Neural progenitor cell (in vitro differentiated cells): ENCODE data around the gene CCL23. TPM values are rescaled to one million over a fixed set of nuclear protein-coding genes. Genes with fewer than 3 reads are reported as not detected.

Source experiments
- DNase-seq: peaks from one replicate; pipeline ENCODE4 v3.0.0-alpha.2; 2016; ENCODE audit warnings: low spot score
- H2AFZ ChIP-seq: fragments of 200-600 bp; sonication (generic); replicated peaks from 2 replicates; pipeline ENCODE4 v1.6.1; 2016; ENCODE audit warnings: antibody characterized with exemption
- H3F3A ChIP-seq: fragments of 200-600 bp; sonication (generic); 2 replicates; pipeline ENCODE4 v1.6.1; 2016; ENCODE audit warnings: antibody characterized with exemption, low read depth
- H3K27ac ChIP-seq: fragments of 200-600 bp; sonication (generic); 2 replicates; pipeline ENCODE4 v1.5.1; 2016; ENCODE audit warnings: mild to moderate bottlenecking
- H3K27me3 ChIP-seq: fragments of 200-600 bp; sonication (generic); 2 replicates; pipeline ENCODE4 v1.6.1; 2016; ENCODE audit warnings: mild to moderate bottlenecking, moderate library complexity
- H3K36me3 ChIP-seq: fragments of 200-600 bp; sonication (generic); 2 replicates; pipeline ENCODE4 v1.5.1; 2016
- H3K4me1 ChIP-seq: fragments of 200-600 bp; sonication (generic); 2 replicates; pipeline ENCODE4 v1.6.1; 2016; ENCODE audit warnings: mixed run types
- H3K4me2 ChIP-seq: fragments of 200-600 bp; sonication (generic); 2 replicates; pipeline ENCODE4 v1.6.1; 2016
- H3K4me3 ChIP-seq: fragments of 200-600 bp; sonication (generic); 2 replicates; pipeline ENCODE4 v1.5.1; 2016
- H3K79me2 ChIP-seq: fragments of 200-600 bp; sonication (generic); 2 replicates; pipeline ENCODE4 v1.6.1; 2016; ENCODE audit warnings: low read depth
- H3K9ac ChIP-seq: fragments of 200-600 bp; sonication (generic); 2 replicates; pipeline ENCODE4 v1.6.1; 2016
- H3K9me3 ChIP-seq: fragments of 200-600 bp; sonication (generic); 2 replicates; pipeline ENCODE4 v1.5.1; 2016; ENCODE audit warnings: low read depth
- H4K20me1 ChIP-seq: fragments of 200-600 bp; sonication (generic); 2 replicates; pipeline ENCODE4 v1.6.1; 2016; ENCODE audit warnings: low read depth
- H3K27ac Mint-ChIP-seq: 3 replicates; pipeline ENCODE4 v1.8.0; 2021; ENCODE audit warnings: mixed read lengths
- H3K27me3 Mint-ChIP-seq: 2 replicates; pipeline ENCODE4 v1.8.0; 2022; ENCODE audit warnings: low read depth, mild to moderate bottlenecking, inconsistent platforms, moderate library complexity, mixed read lengths; ENCODE audit not compliant: insufficient read depth
- H3K36me3 Mint-ChIP-seq: 3 replicates; pipeline ENCODE4 v1.8.0; 2021; ENCODE audit warnings: mixed read lengths
- H3K4me1 Mint-ChIP-seq: 3 replicates; pipeline ENCODE4 v1.8.0; 2021; ENCODE audit warnings: mixed read lengths
- H3K4me3 Mint-ChIP-seq: 3 replicates; pipeline ENCODE4 v1.8.0; 2021; ENCODE audit warnings: mild to moderate bottlenecking, moderate library complexity, mixed read lengths
- H3K9me3 Mint-ChIP-seq: 3 replicates; pipeline ENCODE4 v1.8.0; 2020; ENCODE audit warnings: mixed read lengths
- CTCF ChIP-seq: fragments of 200-600 bp; sonication (generic); IDR thresholded peaks from 2 replicates; pipeline ENCODE4 v1.5.1; 2017; ENCODE audit warnings: antibody characterized with exemption, mild to moderate bottlenecking
- EZH2 ChIP-seq: fragments of 200-600 bp; sonication (generic); IDR thresholded peaks from 2 replicates; pipeline ENCODE4 v1.6.1; 2017; ENCODE audit warnings: antibody characterized with exemption, mild to moderate bottlenecking, moderate library complexity
- EZH2phosphoT487 ChIP-seq: fragments of 200-600 bp; sonication (generic); IDR thresholded peaks from 2 replicates; pipeline ENCODE4 v1.6.1; 2017; ENCODE audit warnings: antibody characterized with exemption
- total RNA-seq: library from RNA; depleted of rRNA; stranded (reverse); fragments of >200 nt; gene quantifications from 2 replicates; pipeline ENCODE4 v1.2.3, GENCODE V29; 2015; ENCODE audit warnings: low replicate concordance

CCL23 gene
- total RNA-seq, 1 donor from 2014 or later = not detected

- Histone ChIP-seq H3K27ac (no peak overlapping the region), H3K9me3 (no peaks in the 10 kb centered on the region), H4K20me1 (no peaks in the 10 kb centered on the region), H3K27me3 (no peaks in the 10 kb centered on the region), H3K4me3 (no peak overlapping the region), H3K36me3 (no peaks in the 10 kb centered on the region), H3F3A (no peaks in the 10 kb centered on the region), H3K79me2 (no peaks in the 10 kb centered on the region), H3K4me2 (no peak overlapping the region), H2AFZ (peak overlapping the region; percentile 81), H3K9ac (no peak overlapping the region), H3K4me1 (no peaks in the 10 kb centered on the region)
- no peaks in the 10 kb centered on the region for H3K27me3 Mint-ChIP-seq
- H3K9me3 Mint-ChIP-seq = no peaks in the 10 kb centered on the region
- H3K27ac Mint-ChIP-seq = no peak overlapping the region
- no peaks in the 10 kb centered on the region for H3K36me3 Mint-ChIP-seq
- peak; percentile 89 for DNase-seq
- TF ChIP-seq EZH2 (no peak), CTCF (peak; percentile 80), EZH2phosphoT487 (no peak)
- H3K4me1 Mint-ChIP-seq = peaks cover 2% of the 10 kb centered on the region
- no peak overlapping the region for H3K4me3 Mint-ChIP-seq
Measured at GRCh38 chr17:35969558-35970380, 48.0 kb downstream of the CCL23 start.

- H3K27ac Mint-ChIP-seq = no peak overlapping the region
- no peaks in the 10 kb centered on the region for H3K36me3 Mint-ChIP-seq
- Histone ChIP-seq H3K36me3 (no peaks in the 10 kb centered on the region), H3K27ac (no peak overlapping the region), H3F3A (no peaks in the 10 kb centered on the region), H3K27me3 (no peaks in the 10 kb centered on the region), H3K4me3 (no peak overlapping the region), H3K9ac (no peak overlapping the region), H2AFZ (no peak overlapping the region), H3K4me2 (no peak overlapping the region), H3K79me2 (no peaks in the 10 kb centered on the region), H3K9me3 (no peaks in the 10 kb centered on the region), H3K4me1 (no peaks in the 10 kb centered on the region), H4K20me1 (no peaks in the 10 kb centered on the region)
- H3K4me3 Mint-ChIP-seq = no peak overlapping the region
- H3K4me1 Mint-ChIP-seq = peaks cover 2% of the 10 kb centered on the region
- no peak for TF ChIP-seq EZH2
- DNase-seq = no peak
- no peaks in the 10 kb centered on the region for H3K9me3 Mint-ChIP-seq
- H3K27me3 Mint-ChIP-seq = no peaks in the 10 kb centered on the region
Measured at GRCh38 chr17:35968520-35969054, 49.2 kb downstream of the CCL23 start.

GRCh38 chr17:35965272-35965671 is 52.5 kb downstream of the CCL23 start:
- Mint-ChIP-seq H3K4me3 (no peak overlapping the region), H3K9me3 (no peaks in the 10 kb centered on the region), H3K27ac (no peak overlapping the region), H3K4me1 (peaks cover 2% of the 10 kb centered on the region), H3K27me3 (no peaks in the 10 kb centered on the region), H3K36me3 (no peaks in the 10 kb centered on the region)
- H3K27me3 ChIP-seq = no peaks in the 10 kb centered on the region
- DNase-seq = no peak
- no peaks in the 10 kb centered on the region for H3K4me1 ChIP-seq
- no peak overlapping the region for H2AFZ ChIP-seq
- no peaks in the 10 kb centered on the region for H3K36me3 ChIP-seq
- H3K9ac ChIP-seq = no peak overlapping the region
- no peaks in the 10 kb centered on the region for H4K20me1 ChIP-seq
- TF ChIP-seq EZH2 (no peak), CTCF (no peak), EZH2phosphoT487 (no peak)
- H3K4me3 ChIP-seq = no peak overlapping the region
- H3K27ac ChIP-seq = no peak overlapping the region
- H3K4me2 ChIP-seq = no peak overlapping the region
- no peaks in the 10 kb centered on the region for H3F3A ChIP-seq
- no peaks in the 10 kb centered on the region for H3K9me3 ChIP-seq
- H3K79me2 ChIP-seq = no peaks in the 10 kb centered on the region

GRCh38 chr17:35963663-35964062 is 54.1 kb downstream of the CCL23 start:
- Mint-ChIP-seq H3K4me1 (no peaks in the 10 kb centered on the region), H3K4me3 (no peak overlapping the region), H3K27me3 (no peaks in the 10 kb centered on the region), H3K9me3 (no peaks in the 10 kb centered on the region), H3K27ac (no peak overlapping the region), H3K36me3 (no peaks in the 10 kb centered on the region)
- Histone ChIP-seq H3K36me3 (no peaks in the 10 kb centered on the region), H3K27me3 (no peaks in the 10 kb centered on the region), H3K9ac (no peak overlapping the region), H4K20me1 (no peaks in the 10 kb centered on the region), H3K27ac (no peak overlapping the region), H3F3A (no peaks in the 10 kb centered on the region), H2AFZ (no peak overlapping the region), H3K79me2 (no peaks in the 10 kb centered on the region), H3K9me3 (no peaks in the 10 kb centered on the region), H3K4me2 (no peak overlapping the region), H3K4me3 (no peak overlapping the region), H3K4me1 (no peaks in the 10 kb centered on the region)
- no peak for DNase-seq
- no peak for TF ChIP-seq EZH2phosphoT487
- no peak for TF ChIP-seq EZH2
- no peak for TF ChIP-seq CTCF
